Endothelial cell of umbilical vein (primary cell): Measurements from ENCODE around the gene MATCAP1. TPM values are rescaled to one million over a fixed set of nuclear protein-coding genes. Genes with fewer than 3 reads are reported as not detected.

Source experiments
- BruUV-seq: library from RNA; stranded (reverse); fragments of 400-500 nt; replicated peaks from 2 replicates; lab custom pipeline; 2021; lab: Mats Ljungman, UMichigan
- CTCF ChIA-PET: fragments of 300-600, 350-600 bp; sonication (Branson Sonifier 250); formaldehyde crosslinking; loops from one replicate; lab custom pipeline; 2021; ENCODE audit warnings: antibody characterized with exemption, inconsistent platforms; lab: Charles Lee
- POLR2A ChIA-PET: fragments of 300-600, 350-600 bp; sonication (Branson Sonifier 250); formaldehyde crosslinking; loops from one replicate; lab custom pipeline; 2021; ENCODE audit warnings: antibody characterized with exemption, inconsistent platforms; lab: Charles Lee
- DNase-seq: peaks from one replicate; pipeline ENCODE4 v3.0.0-alpha.2; 2011; ENCODE audit warnings: low read depth, low spot score
- FAIRE-seq: peaks from 2 replicates; lab custom pipeline; 2011; peaks lifted over from hg19 to GRCh38; lab: Jason Lieb, UNC
- H2AFZ ChIP-seq: 2 replicates; pipeline ENCODE4 v1.6.0; 2012; ENCODE audit warnings: low read depth, low read length, control low read depth, inconsistent platforms
- H3K27ac ChIP-seq: 2 replicates; pipeline ENCODE4 v1.5.1; 2011; ENCODE audit warnings: low read depth, mild to moderate bottlenecking, control low read depth, low read length, moderate library complexity; ENCODE audit not compliant: insufficient read depth
- H3K27me3 ChIP-seq, 2 experiments: 2 replicates each; pipeline versions ENCODE4 v1.6.0 to v1.6.1; 2011; ENCODE audit warnings: low read length in 2 of 2, mixed read lengths in 1 of 2; ENCODE audit not compliant: control insufficient read depth in 2 of 2, insufficient read depth in 2 of 2
- H3K36me3 ChIP-seq, 2 experiments: 2 replicates in 1 of 2; 3 replicates in 1 of 2; pipeline ENCODE4 v1.5.1; 2011; ENCODE audit warnings: low read length in 2 of 2, mild to moderate bottlenecking in 1 of 2, moderate library complexity in 1 of 2; ENCODE audit not compliant: control insufficient read depth in 2 of 2, insufficient read depth in 2 of 2; ENCODE audit errors: extremely low read depth in 1 of 2
- H3K4me1 ChIP-seq: 3 replicates; pipeline ENCODE4 v1.5.1; 2011; ENCODE audit warnings: mild to moderate bottlenecking, low read length; ENCODE audit not compliant: control insufficient read depth, insufficient read depth; ENCODE audit errors: extremely low read depth
- H3K4me2 ChIP-seq: 2 replicates; pipeline ENCODE4 v1.6.1; 2011; ENCODE audit warnings: low read length, control low read depth, mixed read lengths; ENCODE audit not compliant: insufficient read depth
- H3K4me3 ChIP-seq, 3 experiments: fragments of 200-600 bp in 1 of 3; sonication (generic), shearing (Covaris generic) in 1 of 3; replicated peaks in 1 of 3; 2 replicates each; pipeline ENCODE4 v1.5.1; 2011 to 2016; ENCODE audit warnings: control low read depth in 3 of 3, low read length in 3 of 3, mild to moderate bottlenecking in 2 of 3, inconsistent platforms in 1 of 3, low read depth in 1 of 3, moderate library complexity in 1 of 3; ENCODE audit not compliant: insufficient read depth in 1 of 3
- H3K79me2 ChIP-seq: 2 replicates; pipeline ENCODE4 v1.6.0; 2012; ENCODE audit warnings: low read length, inconsistent platforms; ENCODE audit not compliant: control insufficient read depth, insufficient read depth
- H3K9ac ChIP-seq: replicated peaks from 2 replicates; pipeline ENCODE3; 2011; ENCODE audit warnings: low read length, control low read depth; ENCODE audit not compliant: insufficient read depth; ENCODE audit errors: extremely low read depth
- H3K9me1 ChIP-seq: replicated peaks from 3 replicates; pipeline ENCODE4 v1.6.0; 2011; ENCODE audit warnings: mild to moderate bottlenecking, low read length; ENCODE audit not compliant: control insufficient read depth, insufficient read depth; ENCODE audit errors: extremely low read depth
- H3K9me3 ChIP-seq: replicated peaks from 2 replicates; pipeline ENCODE4 v1.5.1; 2012; ENCODE audit warnings: low read length, inconsistent platforms; ENCODE audit not compliant: control insufficient read depth, insufficient read depth
- H4K20me1 ChIP-seq: replicated peaks from 2 replicates; pipeline ENCODE3; 2011; ENCODE audit warnings: mild to moderate bottlenecking, low read length; ENCODE audit not compliant: control insufficient read depth, insufficient read depth; ENCODE audit errors: extremely low read depth
- CTCF ChIP-seq, 2 donors: IDR thresholded peaks; 1 replicate in 1 of 2; 2 replicates in 1 of 2; pipeline ENCODE4 v1.5.1; 2011; ENCODE audit warnings: low read length in 2 of 2, mild to moderate bottlenecking in 2 of 2, moderate library complexity in 2 of 2, control low read depth in 1 of 2, inconsistent platforms in 1 of 2, low read depth in 1 of 2; ENCODE audit not compliant: insufficient read depth in 1 of 2; ENCODE audit errors: extremely low read depth in 1 of 2
- EZH2 ChIP-seq: IDR thresholded peaks from 2 replicates; pipeline ENCODE4 v1.6.1; 2012; ENCODE audit warnings: borderline replicate concordance, low read depth, mild to moderate bottlenecking, moderate library complexity, low read length, inconsistent platforms; ENCODE audit not compliant: severe bottlenecking
- FOS ChIP-seq: IDR thresholded peaks from 2 replicates; pipeline ENCODE4 v1.6.1; 2011; ENCODE audit warnings: mild to moderate bottlenecking, low read length, moderate library complexity, borderline replicate concordance; ENCODE audit not compliant: insufficient read depth
- GATA2 ChIP-seq: IDR thresholded peaks from 2 replicates; pipeline ENCODE4 v1.7.0; 2011; ENCODE audit warnings: low read depth, mild to moderate bottlenecking, moderate library complexity, mixed read lengths, low read length; ENCODE audit not compliant: insufficient read length, insufficient read depth
- JUN ChIP-seq: IDR thresholded peaks from 2 replicates; pipeline ENCODE4 v1.6.1; 2011; ENCODE audit warnings: borderline replicate concordance, low read depth; ENCODE audit not compliant: insufficient read length, insufficient read depth
- MAX ChIP-seq: IDR thresholded peaks from 2 replicates; pipeline ENCODE4 v1.6.1; 2011; ENCODE audit not compliant: insufficient read depth, insufficient read length
- MYC ChIP-seq: IDR thresholded peaks from one replicate; pipeline ENCODE4 v1.6.1; 2011; ENCODE audit warnings: mild to moderate bottlenecking, low read depth, low read length
- POLR2A ChIP-seq: IDR thresholded peaks from 2 replicates; pipeline ENCODE4 v1.6.1; 2012; ENCODE audit warnings: low read depth, mild to moderate bottlenecking, control low read depth, low read length
- POLR2AphosphoS5 ChIP-seq: IDR thresholded peaks from 2 replicates; pipeline ENCODE4 v1.6.1; 2012; ENCODE audit warnings: low read depth, mild to moderate bottlenecking, control low read depth, low read length, moderate library complexity; ENCODE audit not compliant: insufficient read depth
- dilution Hi-C: fragments of 300-500 bp; cut with MboI; formaldehyde crosslinking; loops from one replicate; pipeline ENCODE4 v1.15.0; 2019; ENCODE audit warnings: low sequenced_read_pairs; ENCODE audit not compliant: extremely low pct_ligation_motif_present
- intact Hi-C: fragments of 100-400 bp; cut with micrococcal nuclease; formaldehyde crosslinking; loops from one replicate; pipeline ENCODE4 v1.10.0; 2022
- polyA plus RNA-seq, 4 experiments: library from polyadenylated mRNA; depleted of rRNA in 3 of 4; stranded (reverse) in 3 of 4; unstranded in 1 of 4; fragments of >200 nt; gene quantifications; 2 replicates each; pipeline versions ENCODE4 v1.2.1 to v1.2.3, GENCODE V29; 2011 to 2012; ENCODE audit warnings: missing spikeins in 1 of 4
- total RNA-seq: library from RNA; stranded (reverse); gene quantifications from 2 replicates; pipeline ENCODE4 v1.2.3, GENCODE V29; 2021

MATCAP1 gene
- total and polyA plus RNA-seq, 2 donors (not counting 3 experiments of a cell fraction or from before 2014, with no cell fraction given): 44.5 to 53.3 TPM

- dilution Hi-C loops: no loop called here
- no peak for FAIRE-seq
- POLR2A ChIA-PET: interaction anchor here (0.6 kb wide), 1 partner anchor 355 kb away, joined by 4 read pairs; no protein-coding TSS in a partner anchor
Observed at GRCh38 chr16:67166110-67166547, 17.6 kb downstream of the MATCAP1 start.

More at GRCh38 chr16:67166110-67166547, 17.6 kb downstream of the MATCAP1 start:
- Histone ChIP-seq H3K9me1 (no peaks in the 10 kb centered on the region), H3K4me2 (no peak overlapping the region), H3K4me1 (peaks cover 24% of the 10 kb centered on the region), H3K27me3 (peaks cover 36 to 46% of the 10 kb centered on the region in 2 experiments), H3K27ac (no peak overlapping the region), H3K36me3 (no peaks in the 10 kb centered on the region), H3K9ac (no peak overlapping the region), H3K9me3 (no peaks in the 10 kb centered on the region), H4K20me1 (no peaks in the 10 kb centered on the region), H3K4me3 (no peak overlapping the region), H2AFZ (no peak overlapping the region), H3K79me2 (no peaks in the 10 kb centered on the region)
- BruUV-seq: no TSS peak
- CTCF ChIA-PET: interaction anchor here (1.0 to 3.4 kb wide), 3 partner anchors 9 to 19 kb away, joined by 3 to 23 read pairs (median 6); no protein-coding TSS in a partner anchor
- intact Hi-C loops: no loop called here
- no peak for DNase-seq
- TF ChIP-seq POLR2A: no peak
- no peak for TF ChIP-seq POLR2AphosphoS5
- TF ChIP-seq GATA2: no peak
- no peak for TF ChIP-seq EZH2
- no peak for TF ChIP-seq MAX
- no peak for TF ChIP-seq FOS
- TF ChIP-seq CTCF (IDR thresholded peaks at IDR 0.05; ENCODE audit: extremely low read depth in 1 of 2, insufficient read depth in 1 of 2, low read depth in 1 of 2, low read length in 2 of 2): no peak
- TF ChIP-seq JUN: no peak
- TF ChIP-seq MYC: no peak
